Neural progenitor cell (in vitro differentiated cells): ENCODE data around the gene NKG7. TPM values are rescaled to one million over a fixed set of nuclear protein-coding genes. Genes with fewer than 3 reads are reported as not detected.

Experiments
- DNase-seq: peaks from one replicate; pipeline ENCODE4 v3.0.0-alpha.2; 2016; ENCODE audit warnings: low spot score
- H2AFZ ChIP-seq: fragments of 200-600 bp; sonication (generic); replicated peaks from 2 replicates; pipeline ENCODE4 v1.6.1; 2016; ENCODE audit warnings: antibody characterized with exemption
- H3F3A ChIP-seq: fragments of 200-600 bp; sonication (generic); 2 replicates; pipeline ENCODE4 v1.6.1; 2016; ENCODE audit warnings: antibody characterized with exemption, low read depth
- H3K27ac ChIP-seq: fragments of 200-600 bp; sonication (generic); 2 replicates; pipeline ENCODE4 v1.5.1; 2016; ENCODE audit warnings: mild to moderate bottlenecking
- H3K27me3 ChIP-seq: fragments of 200-600 bp; sonication (generic); 2 replicates; pipeline ENCODE4 v1.6.1; 2016; ENCODE audit warnings: mild to moderate bottlenecking, moderate library complexity
- H3K36me3 ChIP-seq: fragments of 200-600 bp; sonication (generic); 2 replicates; pipeline ENCODE4 v1.5.1; 2016
- H3K4me1 ChIP-seq: fragments of 200-600 bp; sonication (generic); 2 replicates; pipeline ENCODE4 v1.6.1; 2016; ENCODE audit warnings: mixed run types
- H3K4me2 ChIP-seq: fragments of 200-600 bp; sonication (generic); 2 replicates; pipeline ENCODE4 v1.6.1; 2016
- H3K4me3 ChIP-seq: fragments of 200-600 bp; sonication (generic); 2 replicates; pipeline ENCODE4 v1.5.1; 2016
- H3K79me2 ChIP-seq: fragments of 200-600 bp; sonication (generic); 2 replicates; pipeline ENCODE4 v1.6.1; 2016; ENCODE audit warnings: low read depth
- H3K9ac ChIP-seq: fragments of 200-600 bp; sonication (generic); 2 replicates; pipeline ENCODE4 v1.6.1; 2016
- H3K9me3 ChIP-seq: fragments of 200-600 bp; sonication (generic); 2 replicates; pipeline ENCODE4 v1.5.1; 2016; ENCODE audit warnings: low read depth
- H4K20me1 ChIP-seq: fragments of 200-600 bp; sonication (generic); 2 replicates; pipeline ENCODE4 v1.6.1; 2016; ENCODE audit warnings: low read depth
- H3K27ac Mint-ChIP-seq: 3 replicates; pipeline ENCODE4 v1.8.0; 2021; ENCODE audit warnings: mixed read lengths
- H3K27me3 Mint-ChIP-seq: 2 replicates; pipeline ENCODE4 v1.8.0; 2022; ENCODE audit warnings: low read depth, mild to moderate bottlenecking, inconsistent platforms, moderate library complexity, mixed read lengths; ENCODE audit not compliant: insufficient read depth
- H3K36me3 Mint-ChIP-seq: 3 replicates; pipeline ENCODE4 v1.8.0; 2021; ENCODE audit warnings: mixed read lengths
- H3K4me1 Mint-ChIP-seq: 3 replicates; pipeline ENCODE4 v1.8.0; 2021; ENCODE audit warnings: mixed read lengths
- H3K4me3 Mint-ChIP-seq: 3 replicates; pipeline ENCODE4 v1.8.0; 2021; ENCODE audit warnings: mild to moderate bottlenecking, moderate library complexity, mixed read lengths
- H3K9me3 Mint-ChIP-seq: 3 replicates; pipeline ENCODE4 v1.8.0; 2020; ENCODE audit warnings: mixed read lengths
- EZH2 ChIP-seq: fragments of 200-600 bp; sonication (generic); IDR thresholded peaks from 2 replicates; pipeline ENCODE4 v1.6.1; 2017; ENCODE audit warnings: antibody characterized with exemption, mild to moderate bottlenecking, moderate library complexity
- EZH2phosphoT487 ChIP-seq: fragments of 200-600 bp; sonication (generic); IDR thresholded peaks from 2 replicates; pipeline ENCODE4 v1.6.1; 2017; ENCODE audit warnings: antibody characterized with exemption
- total RNA-seq: library from RNA; depleted of rRNA; stranded (reverse); fragments of >200 nt; gene quantifications from 2 replicates; pipeline ENCODE4 v1.2.3, GENCODE V29; 2015; ENCODE audit warnings: low replicate concordance
- TF ChIP-seq, protein P1 (sequence below): fragments of 200-600 bp; sonication (generic); IDR thresholded peaks from 2 replicates; pipeline ENCODE4 v1.5.1; 2017; ENCODE audit warnings: antibody characterized with exemption, mild to moderate bottlenecking

The NKG7 gene
- total RNA-seq, 1 donor from 2014 or later: not detected

GRCh38 chr19:51324167-51324481 lies 48.3 kb downstream of the NKG7 start:
- Histone ChIP-seq H3K27me3 (peaks cover 7% of the 10 kb centered on the region), H3K9me3 (no peaks in the 10 kb centered on the region), H3K36me3 (no peaks in the 10 kb centered on the region), H3K27ac (no peak overlapping the region), H3K4me3 (no peak overlapping the region), H3K4me2 (no peak overlapping the region), H3K4me1 (no peaks in the 10 kb centered on the region), H4K20me1 (peaks cover 4% of the 10 kb centered on the region), H2AFZ (no peak overlapping the region), H3F3A (no peaks in the 10 kb centered on the region), H3K9ac (no peak overlapping the region), H3K79me2 (no peaks in the 10 kb centered on the region)
- Mint-ChIP-seq H3K27me3 (peaks cover 11% of the 10 kb centered on the region), H3K4me1 (peaks cover 17% of the 10 kb centered on the region), H3K9me3 (peaks cover 2% of the 10 kb centered on the region), H3K4me3 (no peak overlapping the region), H3K36me3 (peaks cover 9% of the 10 kb centered on the region), H3K27ac (no peak overlapping the region)
- no peak for DNase-seq
- TF ChIP-seq EZH2phosphoT487 (no peak), EZH2 (no peak)
- TF ChIP-seq, protein P1, sequence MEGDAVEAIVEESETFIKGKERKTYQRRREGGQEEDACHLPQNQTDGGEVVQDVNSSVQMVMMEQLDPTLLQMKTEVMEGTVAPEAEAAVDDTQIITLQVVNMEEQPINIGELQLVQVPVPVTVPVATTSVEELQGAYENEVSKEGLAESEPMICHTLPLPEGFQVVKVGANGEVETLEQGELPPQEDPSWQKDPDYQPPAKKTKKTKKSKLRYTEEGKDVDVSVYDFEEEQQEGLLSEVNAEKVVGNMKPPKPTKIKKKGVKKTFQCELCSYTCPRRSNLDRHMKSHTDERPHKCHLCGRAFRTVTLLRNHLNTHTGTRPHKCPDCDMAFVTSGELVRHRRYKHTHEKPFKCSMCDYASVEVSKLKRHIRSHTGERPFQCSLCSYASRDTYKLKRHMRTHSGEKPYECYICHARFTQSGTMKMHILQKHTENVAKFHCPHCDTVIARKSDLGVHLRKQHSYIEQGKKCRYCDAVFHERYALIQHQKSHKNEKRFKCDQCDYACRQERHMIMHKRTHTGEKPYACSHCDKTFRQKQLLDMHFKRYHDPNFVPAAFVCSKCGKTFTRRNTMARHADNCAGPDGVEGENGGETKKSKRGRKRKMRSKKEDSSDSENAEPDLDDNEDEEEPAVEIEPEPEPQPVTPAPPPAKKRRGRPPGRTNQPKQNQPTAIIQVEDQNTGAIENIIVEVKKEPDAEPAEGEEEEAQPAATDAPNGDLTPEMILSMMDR: no peak

DNA sequence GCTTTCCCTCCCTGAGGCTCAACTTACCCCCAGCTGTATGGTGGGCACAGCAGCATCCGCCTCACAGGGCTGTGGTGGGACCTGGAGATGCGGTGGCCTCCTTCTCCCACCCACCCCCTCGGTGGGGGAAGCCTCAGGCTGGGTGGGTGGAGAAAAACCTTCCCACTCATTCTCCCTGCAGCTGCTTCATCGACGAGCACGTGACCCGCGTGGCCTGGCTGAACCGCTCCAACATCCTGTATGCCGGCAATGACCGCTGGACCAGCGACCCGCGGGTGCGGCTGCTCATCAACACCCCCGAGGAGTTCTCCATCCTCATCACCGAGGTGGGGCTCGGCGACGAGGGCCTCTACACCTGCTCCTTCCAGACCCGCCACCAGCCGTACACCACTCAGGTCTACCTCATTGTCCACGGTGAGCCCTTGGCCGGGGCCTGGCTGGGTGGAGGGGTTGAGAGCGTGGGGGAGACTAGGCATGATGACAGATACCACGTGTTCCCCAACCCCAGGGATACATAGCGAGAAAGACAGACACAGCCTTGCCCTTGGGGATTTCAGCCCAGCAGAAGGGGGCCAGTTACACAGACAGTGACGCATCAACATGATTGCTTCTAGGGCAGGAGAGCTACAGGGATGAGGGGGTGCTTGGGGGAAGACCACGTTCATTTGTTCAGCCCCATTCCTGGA lies 48.8 kb downstream of the NKG7 start:
- no peak for DNase-seq
- H3K27me3 Mint-ChIP-seq: peaks cover 12% of the 10 kb centered on the region
- H3K27ac Mint-ChIP-seq: no peak overlapping the region
- peaks cover 22% of the 10 kb centered on the region for H3K4me1 Mint-ChIP-seq
- no peak overlapping the region for H3K4me3 ChIP-seq
- no peaks in the 10 kb centered on the region for H3K9me3 ChIP-seq
- peaks cover 2% of the 10 kb centered on the region for H3K9me3 Mint-ChIP-seq
- peaks cover 9% of the 10 kb centered on the region for H3K36me3 Mint-ChIP-seq
- peaks cover 7% of the 10 kb centered on the region for H3K27me3 ChIP-seq
- no peaks in the 10 kb centered on the region for H3K79me2 ChIP-seq
- H3K4me3 Mint-ChIP-seq: no peak overlapping the region
- TF ChIP-seq EZH2phosphoT487 (no peak), EZH2 (no peak)
- TF ChIP-seq, protein P1: no peak
- no peaks in the 10 kb centered on the region for H3F3A ChIP-seq
- H3K4me2 ChIP-seq: no peak overlapping the region
- no peak overlapping the region for H2AFZ ChIP-seq
- no peaks in the 10 kb centered on the region for H3K4me1 ChIP-seq
- H3K9ac ChIP-seq: no peak overlapping the region
- no peak overlapping the region for H3K27ac ChIP-seq
- H3K36me3 ChIP-seq: no peaks in the 10 kb centered on the region
- peaks cover 4% of the 10 kb centered on the region for H4K20me1 ChIP-seq

GRCh38 chr19:51321799-51322198 lies 50.7 kb downstream of the NKG7 start:
- H3K9ac ChIP-seq: no peak overlapping the region
- H3K27me3 Mint-ChIP-seq: peaks cover 11% of the 10 kb centered on the region
- H3K4me1 ChIP-seq: no peaks in the 10 kb centered on the region
- H3K4me3 ChIP-seq: no peak overlapping the region
- H3K79me2 ChIP-seq: no peaks in the 10 kb centered on the region
- no peak overlapping the region for H2AFZ ChIP-seq
- no peak overlapping the region for H3K4me3 Mint-ChIP-seq
- peaks cover 20% of the 10 kb centered on the region for H3K4me1 Mint-ChIP-seq
- no peak for DNase-seq
- H3K36me3 ChIP-seq: no peaks in the 10 kb centered on the region
- H3K9me3 Mint-ChIP-seq: no peaks in the 10 kb centered on the region
- no peak for TF ChIP-seq EZH2
- TF ChIP-seq, protein P1: no peak
- TF ChIP-seq EZH2phosphoT487: no peak
- H3K9me3 ChIP-seq: no peaks in the 10 kb centered on the region
- H3K36me3 Mint-ChIP-seq: peaks cover 7% of the 10 kb centered on the region
- H3K27ac Mint-ChIP-seq: no peak overlapping the region
- H4K20me1 ChIP-seq: peaks cover 15% of the 10 kb centered on the region
- no peaks in the 10 kb centered on the region for H3F3A ChIP-seq
- no peak overlapping the region for H3K27ac ChIP-seq
- H3K4me2 ChIP-seq: no peak overlapping the region
- no peaks in the 10 kb centered on the region for H3K27me3 ChIP-seq

Other genes with a start within 250 kb of the NKG7 start
- gene SIGLEC9, start 247.7 kb downstream of the NKG7 start, total RNA-seq: not detected in 2 replicates
- gene SIGLEC7, start 230.4 kb downstream of the NKG7 start, total RNA-seq: not detected in 2 replicates
- gene CD33, start 147.6 kb downstream of the NKG7 start, total RNA-seq: not detected in 2 replicates
- not detected in 2 replicates for gene SIGLECL1, start 121.6 kb downstream of the NKG7 start, total RNA-seq
- gene IGLON5, start 61.0 kb downstream of the NKG7 start, total RNA-seq: 5.4 and 15.8 TPM in 2 replicates
- gene VSIG10L, start 30.5 kb downstream of the NKG7 start, total RNA-seq: 2.7 and 6.0 TPM in 2 replicates
- gene ETFB, start 6.3 kb downstream of the NKG7 start, total RNA-seq: 27.0 and 38.9 TPM in 2 replicates
- not detected in 2 replicates for gene CLDND2, start 3.7 kb downstream of the NKG7 start, total RNA-seq
- 0.26 and 3.2 TPM in 2 replicates for gene LIM2, start 15.3 kb upstream of the NKG7 start, total RNA-seq
- gene C19orf84, start 17.9 kb upstream of the NKG7 start, total RNA-seq: 0.37 TPM in 1 of 2 replicates, not detected in the other
- gene SIGLEC10, start 45.0 kb upstream of the NKG7 start, total RNA-seq: not detected in 2 replicates
- gene SIGLEC8, start 85.8 kb upstream of the NKG7 start, total RNA-seq: not detected in 2 replicates
- not detected in 2 replicates for gene CEACAM18, start 105.9 kb upstream of the NKG7 start, total RNA-seq
- gene SIGLEC12, start 129.1 kb upstream of the NKG7 start, total RNA-seq: not detected in 2 replicates
- gene SIGLEC6, start 159.0 kb upstream of the NKG7 start, total RNA-seq: not detected in 2 replicates
- gene ZNF175, start 198.6 kb upstream of the NKG7 start, total RNA-seq: 5.0 and 8.1 TPM in 2 replicates